HepG2 (cell line): ENCODE results near the gene STAM. TPM values are rescaled to one million over a fixed set of nuclear protein-coding genes. Genes with fewer than 3 reads are reported as not detected.

ENCODE experiments used
- ATAC-seq: fragments of 200-7000 bp; cut with Tn5 transposase; 3 replicates; pipeline ENCODE4 v1.9.1; 2020; ENCODE audit warnings: mild to moderate bottlenecking, moderate library complexity
- BruUV-seq: library from RNA; stranded (reverse); fragments of 400-500 nt; replicated peaks from 2 replicates; lab custom pipeline; 2021; lab: Mats Ljungman, UMichigan
- CTCF ChIA-PET: fragments of 300-600 bp; formaldehyde crosslinking; extraction: SDS; loops from one replicate; lab custom pipeline; 2021; ENCODE audit warnings: low total read pairs, inconsistent platforms, low intra/inter-chr PET ratio; lab: Yijun Ruan, JAX
- POLR2A ChIA-PET: fragments of 350-600 bp; sonication (Branson Sonifier 250); formaldehyde crosslinking; loops from one replicate; lab custom pipeline; 2020; ENCODE audit warnings: antibody characterized with exemption, inconsistent platforms; lab: Yijun Ruan, JAX
- DNase-seq: peaks from one replicate; pipeline ENCODE4 v3.0.0-alpha.2; 2015; ENCODE audit warnings: low spot score
- FAIRE-seq: peaks from 3 replicates; lab custom pipeline; 2011; peaks lifted over from hg19 to GRCh38; lab: Jason Lieb, UNC
- H2AFZ ChIP-seq: one replicate; pipeline ENCODE4 v1.6.1; 2011; ENCODE audit warnings: low read length, inconsistent platforms
- H3K27ac ChIP-seq: fragments of 300-600 bp; 3 replicates; pipeline ENCODE4 v1.8.0; 2011; ENCODE audit warnings: mixed run types, mild to moderate bottlenecking, mixed read lengths, low read length, inconsistent platforms; ENCODE audit not compliant: insufficient read depth; ENCODE audit errors: extremely low read length
- H3K27me3 ChIP-seq, 2 experiments: fragments of 200-600 bp in 1 of 2; 2 replicates in 1 of 2; 3 replicates in 1 of 2; pipeline versions ENCODE4 v1.6.0 to v1.8.0; 2011; ENCODE audit warnings: low read length in 2 of 2, mild to moderate bottlenecking in 2 of 2, moderate library complexity in 2 of 2, inconsistent platforms in 1 of 2; ENCODE audit not compliant: insufficient read depth in 2 of 2, control insufficient read depth in 1 of 2
- H3K36me3 ChIP-seq, 2 experiments: fragments of 200-600 bp in 1 of 2; replicated peaks in 1 of 2; 2 replicates in 1 of 2; 3 replicates in 1 of 2; pipeline versions ENCODE4 v1.5.1 to v1.8.0; 2011; ENCODE audit warnings: low read length in 2 of 2, inconsistent platforms in 1 of 2; ENCODE audit not compliant: insufficient read depth in 2 of 2, control insufficient read depth in 1 of 2
- H3K4me1 ChIP-seq: 2 replicates; pipeline ENCODE4 v1.5.1; 2012; ENCODE audit warnings: low read length, inconsistent platforms; ENCODE audit not compliant: insufficient read depth
- H3K4me2 ChIP-seq: 2 replicates; pipeline ENCODE4 v1.6.0; 2011; ENCODE audit warnings: low read depth, low read length, inconsistent platforms
- H3K4me3 ChIP-seq, 3 experiments: fragments of 200-600 bp in 1 of 3; sonication (generic), shearing (Covaris generic) in 1 of 3; replicated peaks in 1 of 3; 2 replicates each; pipeline ENCODE4 v1.5.1; 2011 to 2016; ENCODE audit warnings: low read length in 3 of 3, inconsistent platforms in 2 of 3, low read depth in 2 of 3, mild to moderate bottlenecking in 2 of 3, control low read depth in 1 of 3, mixed read lengths in 1 of 3; ENCODE audit not compliant: insufficient read depth in 1 of 3
- H3K79me2 ChIP-seq: one replicate; pipeline ENCODE4 v1.6.1; 2011; ENCODE audit warnings: low read length, inconsistent platforms; ENCODE audit not compliant: insufficient read depth
- H3K9ac ChIP-seq: 2 replicates; pipeline ENCODE4 v1.6.0; 2011; ENCODE audit warnings: mild to moderate bottlenecking, low read depth, low read length, inconsistent platforms; ENCODE audit not compliant: insufficient read depth
- H3K9me3 ChIP-seq: 2 replicates; pipeline ENCODE4 v1.5.1; 2012; ENCODE audit warnings: mild to moderate bottlenecking, low read length
- H4K20me1 ChIP-seq: 2 replicates; pipeline ENCODE4 v1.6.0; 2011; ENCODE audit warnings: inconsistent platforms, mild to moderate bottlenecking, low read length, moderate library complexity; ENCODE audit not compliant: insufficient read depth
- ELF3 ChIP-seq: IDR thresholded peaks from 2 replicates; pipeline ENCODE4 v1.6.1; 2016; ENCODE audit warnings: missing genetic modification reagents, missing compliant biosample characterization
- MAFK ChIP-seq, 2 experiments: IDR thresholded peaks in 1 of 2; conservative IDR thresholded peaks in 1 of 2; 2 replicates each; pipeline ENCODE4 v1.6.1; 2011; ENCODE audit warnings: improper control_type of control experiment in 2 of 2, low read length in 2 of 2
- MNT ChIP-seq: fragments of 450-650 bp; IDR thresholded peaks from 2 replicates; pipeline ENCODE4 v1.6.1; 2016
- MTA1 ChIP-seq: sonication (generic); formaldehyde crosslinking; IDR thresholded peaks from 2 replicates; pipeline ENCODE4 v1.4.0; 2020; ENCODE audit warnings: missing genetic modification reagents, mild to moderate bottlenecking, borderline replicate concordance
- REL ChIP-seq: sonication (generic); formaldehyde crosslinking; conservative IDR thresholded peaks from 2 replicates; pipeline ENCODE4 v1.8.0; 2022; ENCODE audit warnings: mild to moderate bottlenecking, missing genetic modification reagents, moderate library complexity
- SAP130 ChIP-seq: IDR thresholded peaks from 2 replicates; pipeline ENCODE4 v1.6.1; 2016; ENCODE audit warnings: low read depth
- SOX13 ChIP-seq, 3 experiments: fragments of 450-650 bp in 1 of 3; sonication (generic) in 1 of 3; formaldehyde crosslinking in 1 of 3; IDR thresholded peaks in 2 of 3; conservative IDR thresholded peaks in 1 of 3; 2 replicates each; pipeline versions ENCODE4 v1.5.0 to v1.6.1; 2016 to 2020; ENCODE audit warnings: antibody characterized with exemption in 1 of 3, mild to moderate bottlenecking in 1 of 3, missing compliant biosample characterization in 1 of 3, missing genetic modification reagents in 1 of 3, moderate library complexity in 1 of 3
- SOX5 ChIP-seq: IDR thresholded peaks from 2 replicates; pipeline ENCODE4 v1.6.1; 2016; ENCODE audit warnings: borderline replicate concordance
- SOX6 ChIP-seq, 2 experiments: fragments of 450-650 bp in 1 of 2; sonication (generic) in 1 of 2; formaldehyde crosslinking in 1 of 2; IDR thresholded peaks; 2 replicates each; pipeline versions ENCODE4 v1.4.0 to v1.6.1; 2017 to 2020; ENCODE audit warnings: antibody characterized with exemption in 1 of 2, mild to moderate bottlenecking in 1 of 2, missing genetic modification reagents in 1 of 2
- ZBTB43 ChIP-seq: sonication (generic); formaldehyde crosslinking; conservative IDR thresholded peaks from 2 replicates; pipeline ENCODE4 v1.4.0; 2020; ENCODE audit warnings: missing genetic modification reagents
- ZNF124 ChIP-seq: sonication (generic); formaldehyde crosslinking; IDR thresholded peaks from 2 replicates; pipeline ENCODE4 v1.4.0; 2020; ENCODE audit warnings: missing genetic modification reagents
- ZNF232 ChIP-seq: sonication (generic); formaldehyde crosslinking; IDR thresholded peaks from 2 replicates; pipeline ENCODE4 v1.4.0; 2020; ENCODE audit warnings: missing genetic modification reagents, borderline replicate concordance
- ZNF335 ChIP-seq: sonication (generic); formaldehyde crosslinking; IDR thresholded peaks from 2 replicates; pipeline ENCODE4 v1.4.0; 2020; ENCODE audit warnings: missing genetic modification reagents
- ZNF644 ChIP-seq: IDR thresholded peaks from 2 replicates; pipeline ENCODE4 v1.6.1; 2016; ENCODE audit warnings: low read depth
- ZNF737 ChIP-seq: sonication (generic); formaldehyde crosslinking; IDR thresholded peaks from 2 replicates; pipeline ENCODE4 v1.5.0; 2020; ENCODE audit warnings: missing genetic modification reagents, mild to moderate bottlenecking, borderline replicate concordance
- WGBS: methylation state at CpG from one replicate; pipeline ENCODE4 v1.1.6; 2017; ENCODE audit warnings: low lambda C conversion rate; 5-methylcytosine and 5-hydroxymethylcytosine counted together
- in situ Hi-C: cut with HindIII; loops from 2 replicates; pipeline ENCODE4 v1.10.0; 2017; ENCODE audit warnings: low pct_unique_long_range_greater_than_20kb; ENCODE audit not compliant: extremely low pct_ligation_motif_present
- intact Hi-C: fragments of 100-400 bp; cut with micrococcal nuclease; formaldehyde crosslinking; loops from one replicate; pipeline ENCODE4 v1.10.0; 2022; ENCODE audit not compliant: unreplicated experiment
- polyA plus RNA-seq, 8 experiments: library from polyadenylated mRNA; depleted of rRNA in 3 of 8; stranded (reverse) in 7 of 8; unstranded in 1 of 8; fragments of >200 nt; fragmentation: Illumina TruSeq in 4 of 8; extraction: Trizol in 4 of 8; gene quantifications; 2 replicates each; pipeline versions ENCODE4 v1.2.1 to v1.2.3, GENCODE V29; 2011 to 2016; ENCODE audit warnings: low read depth in 4 of 8, missing spikeins in 1 of 8, mixed read lengths in 1 of 8; ENCODE audit not compliant: insufficient read depth in 1 of 8
- total RNA-seq, 5 experiments: library from RNA; depleted of rRNA; stranded (reverse); fragments of >200 nt; fragmentation: Illumina TruSeq; extraction: Trizol; gene quantifications; 2 replicates each; pipeline ENCODE4 v1.2.3, GENCODE V29; 2016; ENCODE audit warnings: low read depth in 1 of 5
- TF ChIP-seq, protein P1 (sequence below): sonication (generic); formaldehyde crosslinking; IDR thresholded peaks from 2 replicates; pipeline ENCODE4 v1.4.0; 2020; ENCODE audit warnings: missing genetic modification reagents

Gene STAM
- total and polyA plus RNA-seq, 2 of the 13 experiments (the other 11 are each of a cell fraction or from before 2014, with no cell fraction given), result 19.5 to 25.1 TPM

GRCh38 chr10:17655567-17656146 lies 11.7 kb downstream of the STAM start (continued):
- TF ChIP-seq SOX5 (CRISPR knock-in tag), result peak; percentile 18; the same call in 1 of the 2 replicates
- no peak for TF ChIP-seq SOX6 (IDR thresholded peaks at IDR 0.05)
- TF ChIP-seq SOX6 (CRISPR knock-in tag; IDR thresholded peaks at IDR 0.05), result peak; percentile 14; the same call in 1 of the 2 replicates
- TF ChIP-seq SOX13 (IDR thresholded peaks at IDR 0.05), result no peak
- peak in 1 of 2 experiments; percentile 21; a peak in 1 of 4 replicates for TF ChIP-seq SOX13 (CRISPR knock-in tag; conservative IDR thresholded peaks at IDR 0.05 in 1 of 2, IDR thresholded peaks at IDR 0.05 in 1 of 2)
- TF ChIP-seq ZBTB43 (CRISPR knock-in tag), result no peak
- no peak for TF ChIP-seq ZNF124
- TF ChIP-seq, protein P1, sequence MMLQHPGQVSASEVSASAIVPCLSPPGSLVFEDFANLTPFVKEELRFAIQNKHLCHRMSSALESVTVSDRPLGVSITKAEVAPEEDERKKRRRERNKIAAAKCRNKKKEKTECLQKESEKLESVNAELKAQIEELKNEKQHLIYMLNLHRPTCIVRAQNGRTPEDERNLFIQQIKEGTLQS (CRISPR knock-in tag), result peak; percentile 52; the same call in 1 of the 2 replicates
- peak; percentile 17; the same call in 1 of the 2 replicates for TF ChIP-seq ZNF644 (CRISPR knock-in tag)
- no peak for TF ChIP-seq MAFK (conservative IDR thresholded peaks at IDR 0.05 in 1 of 2, IDR thresholded peaks at IDR 0.05 in 1 of 2; ENCODE audit: low read length in 2 of 2)
- TF ChIP-seq ELF3 (CRISPR knock-in tag), result peak; percentile 66; the same call in 1 of the 2 replicates
- TF ChIP-seq, all 625 proteins: peak for 16

- intact Hi-C loops, result no loop called here
- Histone ChIP-seq H3K4me3 (no peak overlapping the region), H2AFZ (no peak overlapping the region), H3K4me1 (peaks cover 49% of the 10 kb centered on the region), H3K27ac (peak overlapping the region; percentile 15), H3K36me3 (peaks cover 0 to 16% of the 10 kb centered on the region in 2 experiments; a peak in 3 of 5 replicates), H3K9ac (no peak overlapping the region), H3K9me3 (peaks cover 7% of the 10 kb centered on the region), H3K79me2 (peaks cover 97% of the 10 kb centered on the region), H4K20me1 (no peaks in the 10 kb centered on the region), H3K27me3 (no peaks in the 10 kb centered on the region), H3K4me2 (no peak overlapping the region)
- WGBS, result 96% methylated on average over 1 of the region's 1 CpG
- ATAC-seq (no peak), FAIRE-seq (no peak), DNase-seq (no peak)
- no TSS peak for BruUV-seq
- no peak for TF ChIP-seq ZNF232 (CRISPR knock-in tag)
- TF ChIP-seq ZNF335 (CRISPR knock-in tag), result no peak
- no peak for TF ChIP-seq MTA1 (CRISPR knock-in tag)
- no peak for TF ChIP-seq REL (CRISPR knock-in tag)
- no peak for TF ChIP-seq ZNF737 (CRISPR knock-in tag)
- no peak for TF ChIP-seq SAP130 (CRISPR knock-in tag)
- no peak for TF ChIP-seq MNT
- in situ Hi-C loops, result loop anchor here (25.0 kb wide), 1 partner anchor 1005 kb away; the partner anchor contains the start of genes ARL5B and NSUN6
- CTCF ChIA-PET, result no interaction called here
- POLR2A ChIA-PET, result no interaction called here
These were observed 13.2 kb downstream of the STAM start for GRCh38 chr10:17657103-17657500.
